Measurements from ENCODE around the gene ZNF672.
"Not testable (repeated sequence)": the region's sequence is repeated elsewhere in the genome, so short reads cannot be mapped to it uniquely, and the experiment has no call there.

The ZNF672 gene

DNA sequence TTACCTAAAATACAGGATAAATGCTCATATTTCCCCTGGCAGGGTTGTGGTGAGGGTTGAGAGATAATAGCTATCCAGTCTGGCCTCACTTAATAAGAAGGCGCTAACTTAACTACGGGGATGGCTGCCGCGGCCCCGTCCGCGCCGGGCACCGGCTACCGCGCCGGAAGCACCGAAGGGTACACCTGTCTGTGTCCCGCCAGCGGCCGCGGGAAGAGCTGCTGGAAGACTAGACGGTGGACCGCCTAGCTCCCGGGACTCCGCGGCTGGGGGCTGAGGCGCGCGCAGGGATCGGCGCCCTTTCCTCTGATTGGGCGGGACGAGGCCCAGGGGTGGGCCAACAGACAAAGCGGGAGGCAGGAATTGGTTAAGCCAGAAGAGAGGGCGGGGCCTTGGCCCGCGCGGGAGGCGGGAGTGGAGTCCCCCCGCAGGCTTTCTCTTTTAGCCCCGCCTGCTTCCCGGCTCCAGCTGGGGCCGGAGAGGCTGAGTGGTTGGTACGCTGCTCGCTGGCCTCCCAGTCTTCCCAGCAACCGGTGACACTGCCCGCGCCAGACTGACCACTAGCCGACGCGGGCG, at the start of gene ZNF672:
Gene ZNF672, plus strand, starts transcription at position 444 of the 576 bp plus-strand sequence. CDS start 9,051 bp downstream, outside the sequence.
- H3K4me3 ChIP-seq (ENCODE audit: low read depth, low read length) = peak within 1 kb of the TSS; percentile 84
- peak; percentile 96 for DNase-seq (ENCODE audit: low read depth)
- peak; percentile 64 for TF ChIP-seq POLR2A (IDR thresholded peaks at IDR 0.05; ENCODE audit: extremely low read depth, insufficient read length)
- TF ChIP-seq MYC (IDR thresholded peaks at IDR 0.05; ENCODE audit: low read depth, low read length) = no peak
- TF ChIP-seq, protein P1, sequence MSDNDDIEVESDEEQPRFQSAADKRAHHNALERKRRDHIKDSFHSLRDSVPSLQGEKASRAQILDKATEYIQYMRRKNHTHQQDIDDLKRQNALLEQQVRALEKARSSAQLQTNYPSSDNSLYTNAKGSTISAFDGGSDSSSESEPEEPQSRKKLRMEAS (IDR thresholded peaks at IDR 0.05; ENCODE audit: low read depth, low read length) = no peak

DNA sequence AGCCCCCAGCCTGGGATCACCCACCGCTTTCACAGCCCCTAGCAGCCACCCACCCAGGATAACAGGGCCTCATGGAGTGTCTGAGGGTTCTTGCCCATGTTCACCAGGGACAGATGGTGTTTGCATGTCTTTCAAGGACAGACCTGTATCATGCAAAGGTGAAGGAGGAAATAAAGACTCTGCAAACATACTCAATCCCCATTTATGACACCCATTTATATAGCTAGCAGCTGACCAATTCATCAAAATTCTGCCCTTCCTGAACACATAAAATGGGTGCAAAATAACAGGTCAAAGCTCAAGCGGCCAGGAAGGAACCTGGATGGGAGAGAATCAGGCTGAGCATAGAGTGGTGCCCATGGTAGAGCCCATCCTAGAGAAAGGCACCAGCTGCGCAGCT, 49.7 kb upstream of the ZNF672 start:
- TF ChIP-seq MYC (IDR thresholded peaks at IDR 0.05; ENCODE audit: low read depth, low read length) = no peak
- TF ChIP-seq, protein P2, sequence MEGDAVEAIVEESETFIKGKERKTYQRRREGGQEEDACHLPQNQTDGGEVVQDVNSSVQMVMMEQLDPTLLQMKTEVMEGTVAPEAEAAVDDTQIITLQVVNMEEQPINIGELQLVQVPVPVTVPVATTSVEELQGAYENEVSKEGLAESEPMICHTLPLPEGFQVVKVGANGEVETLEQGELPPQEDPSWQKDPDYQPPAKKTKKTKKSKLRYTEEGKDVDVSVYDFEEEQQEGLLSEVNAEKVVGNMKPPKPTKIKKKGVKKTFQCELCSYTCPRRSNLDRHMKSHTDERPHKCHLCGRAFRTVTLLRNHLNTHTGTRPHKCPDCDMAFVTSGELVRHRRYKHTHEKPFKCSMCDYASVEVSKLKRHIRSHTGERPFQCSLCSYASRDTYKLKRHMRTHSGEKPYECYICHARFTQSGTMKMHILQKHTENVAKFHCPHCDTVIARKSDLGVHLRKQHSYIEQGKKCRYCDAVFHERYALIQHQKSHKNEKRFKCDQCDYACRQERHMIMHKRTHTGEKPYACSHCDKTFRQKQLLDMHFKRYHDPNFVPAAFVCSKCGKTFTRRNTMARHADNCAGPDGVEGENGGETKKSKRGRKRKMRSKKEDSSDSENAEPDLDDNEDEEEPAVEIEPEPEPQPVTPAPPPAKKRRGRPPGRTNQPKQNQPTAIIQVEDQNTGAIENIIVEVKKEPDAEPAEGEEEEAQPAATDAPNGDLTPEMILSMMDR (IDR thresholded peaks at IDR 0.05; ENCODE audit: low read depth, low read length) = no peak
- no peak for TF ChIP-seq POLR2A (IDR thresholded peaks at IDR 0.05; ENCODE audit: extremely low read depth, insufficient read length)
- TF ChIP-seq, protein P1 (IDR thresholded peaks at IDR 0.05; ENCODE audit: low read depth, low read length) = no peak
- DNase-seq (ENCODE audit: low read depth) = no peak
- H3K4me3 ChIP-seq (ENCODE audit: low read depth, low read length) = no peak overlapping the region

DNA sequence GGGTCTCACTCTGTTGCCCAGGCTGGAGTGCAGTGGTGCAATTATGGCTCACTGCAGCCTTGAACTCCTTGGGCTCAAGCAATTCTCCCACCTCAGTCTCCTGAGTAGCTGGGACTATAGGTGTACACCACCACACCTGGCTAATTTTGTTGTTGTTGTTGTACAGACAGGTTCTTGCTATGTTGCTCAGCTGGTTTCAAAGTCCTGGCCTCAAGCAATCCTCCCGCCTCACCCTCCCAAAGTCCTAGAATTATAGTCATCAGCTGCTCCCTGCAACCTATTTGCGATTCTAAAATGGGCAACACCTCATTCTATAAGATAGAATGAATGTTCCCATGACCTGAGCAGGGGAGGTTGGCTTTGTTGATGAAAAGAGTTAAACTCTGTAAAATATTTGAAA, 48.7 kb upstream of the ZNF672 start:
- H3K4me3 ChIP-seq (ENCODE audit: low read depth, low read length); DNase-seq (ENCODE audit: low read depth): not testable (repeated sequence)

DNA sequence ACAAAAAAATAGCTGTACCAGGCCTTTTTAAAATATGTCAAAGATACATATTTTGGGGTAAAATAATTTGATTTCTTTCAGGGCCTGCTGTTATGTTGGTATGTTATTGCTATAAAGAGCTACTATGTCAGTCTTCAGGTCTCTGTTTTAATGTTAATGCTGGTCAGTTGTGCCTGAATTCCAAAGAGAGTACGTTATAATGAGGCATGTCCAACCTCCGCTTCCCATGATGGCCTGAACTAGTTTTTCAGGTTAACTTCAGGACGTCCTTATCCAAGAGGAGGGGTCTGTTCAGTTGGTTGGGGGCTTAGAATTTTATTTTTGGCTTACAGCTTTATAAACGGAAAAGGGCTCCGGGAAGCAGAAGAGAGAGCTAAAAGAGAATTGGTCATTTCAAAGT, 47.6 kb upstream of the ZNF672 start:
- no peak overlapping the region for H3K4me3 ChIP-seq (ENCODE audit: low read depth, low read length)
- TF ChIP-seq MYC (IDR thresholded peaks at IDR 0.05; ENCODE audit: low read depth, low read length) = no peak
- no peak for DNase-seq (ENCODE audit: low read depth)

DNA sequence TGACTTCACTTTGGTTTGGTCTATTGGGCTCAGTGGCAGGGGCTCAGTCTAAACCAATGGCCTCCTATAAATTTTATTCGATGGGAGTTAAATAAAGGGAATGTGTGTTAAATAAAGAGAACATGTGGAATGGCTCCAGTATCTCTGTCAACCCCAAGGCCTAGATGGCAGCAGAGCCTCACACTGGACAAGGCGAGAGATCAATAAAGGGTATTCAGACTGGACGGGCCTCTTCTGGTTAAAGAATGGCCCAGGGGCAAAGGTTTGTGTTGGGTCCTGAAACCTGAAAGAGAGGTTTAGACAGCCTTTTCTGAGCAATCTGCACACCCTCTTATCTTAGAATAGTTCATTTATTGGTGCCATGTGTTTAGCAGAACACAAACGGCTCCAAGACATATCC, 47.0 kb upstream of the ZNF672 start:
- no peak for TF ChIP-seq POLR2A (IDR thresholded peaks at IDR 0.05; ENCODE audit: extremely low read depth, insufficient read length)
- TF ChIP-seq, protein P2 (IDR thresholded peaks at IDR 0.05; ENCODE audit: low read depth, low read length) = no peak
- TF ChIP-seq, protein P1 (IDR thresholded peaks at IDR 0.05; ENCODE audit: low read depth, low read length) = no peak
- TF ChIP-seq MYC (IDR thresholded peaks at IDR 0.05; ENCODE audit: low read depth, low read length) = no peak
- no peak for DNase-seq (ENCODE audit: low read depth)
- no peak overlapping the region for H3K4me3 ChIP-seq (ENCODE audit: low read depth, low read length)

DNA sequence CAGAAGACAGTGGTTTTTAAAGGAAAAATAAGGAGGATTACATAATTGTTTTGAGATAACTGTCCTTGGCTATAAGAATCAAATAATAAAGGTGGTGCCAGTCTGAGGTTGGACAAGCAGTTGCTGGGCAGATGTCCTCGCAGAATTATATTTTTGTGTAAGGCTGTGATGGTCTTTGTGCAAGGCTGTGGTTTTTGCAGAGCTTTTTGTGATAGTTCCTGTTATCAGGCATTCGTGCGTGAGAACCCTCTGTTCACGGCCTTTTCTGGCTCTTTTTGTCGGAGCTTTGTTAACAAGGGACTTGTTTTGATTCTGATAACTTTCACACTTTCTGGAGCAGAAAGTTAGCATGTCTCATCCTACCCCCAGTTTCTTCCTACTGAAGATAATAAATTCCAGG, 45.7 kb upstream of the ZNF672 start:
- no peak overlapping the region for H3K4me3 ChIP-seq (ENCODE audit: low read depth, low read length)
- TF ChIP-seq, protein P1 (IDR thresholded peaks at IDR 0.05; ENCODE audit: low read depth, low read length) = no peak
- TF ChIP-seq, protein P2 (IDR thresholded peaks at IDR 0.05; ENCODE audit: low read depth, low read length) = no peak
- no peak for TF ChIP-seq MYC (IDR thresholded peaks at IDR 0.05; ENCODE audit: low read depth, low read length)
- TF ChIP-seq POLR2A (IDR thresholded peaks at IDR 0.05; ENCODE audit: extremely low read depth, insufficient read length) = no peak
- no peak for DNase-seq (ENCODE audit: low read depth)

DNA sequence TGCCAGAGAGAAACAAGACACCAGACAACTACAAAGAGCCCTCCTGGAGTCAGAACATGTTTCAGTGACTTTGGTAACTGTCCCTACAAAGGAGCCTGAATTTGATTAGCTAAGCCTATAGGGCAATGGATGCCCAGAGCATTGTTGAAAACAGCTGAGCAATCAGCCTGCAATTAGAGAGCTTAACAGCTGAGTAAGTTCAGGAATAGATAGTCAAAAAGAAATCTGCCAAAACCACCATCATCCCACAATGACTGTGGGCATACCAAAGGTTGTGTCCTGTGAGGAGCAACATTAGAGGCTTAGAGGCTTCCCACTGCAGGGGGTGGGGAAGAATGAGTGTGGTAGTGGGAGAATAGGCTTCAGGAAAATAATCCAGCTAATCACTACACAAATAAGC, 44.4 kb upstream of the ZNF672 start:
- DNase-seq (ENCODE audit: low read depth) = no peak

DNA sequence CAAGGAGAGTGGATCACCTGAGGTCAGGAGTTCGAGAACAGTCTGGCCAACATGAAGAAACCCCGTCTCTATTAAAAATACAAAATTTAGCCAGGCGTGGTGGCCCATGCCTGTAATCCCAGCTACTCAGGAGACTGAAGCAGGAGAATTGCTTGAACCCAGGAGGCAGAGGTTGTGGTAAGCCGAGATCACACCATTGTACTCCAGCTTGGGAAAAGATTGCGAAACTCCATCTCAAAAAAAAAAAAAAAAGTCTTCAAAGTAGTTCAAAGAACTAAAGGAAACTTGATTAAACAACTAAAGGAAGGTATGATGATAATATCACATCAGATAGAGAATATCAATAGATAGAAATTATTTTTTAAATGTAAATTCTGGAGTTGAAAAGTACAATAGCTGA, 43.4 kb upstream of the ZNF672 start:
- DNase-seq (ENCODE audit: low read depth); H3K4me3 ChIP-seq (ENCODE audit: low read depth, low read length): not testable (repeated sequence)

More for the DNA sequence above, 44.4 kb upstream of the ZNF672 start:
- no peak for TF ChIP-seq MYC (IDR thresholded peaks at IDR 0.05; ENCODE audit: low read depth, low read length)
- TF ChIP-seq, protein P2 (IDR thresholded peaks at IDR 0.05; ENCODE audit: low read depth, low read length) = no peak
- TF ChIP-seq, protein P1 (IDR thresholded peaks at IDR 0.05; ENCODE audit: low read depth, low read length) = no peak
- no peak for TF ChIP-seq POLR2A (IDR thresholded peaks at IDR 0.05; ENCODE audit: extremely low read depth, insufficient read length)
- no peak overlapping the region for H3K4me3 ChIP-seq (ENCODE audit: low read depth, low read length)
